PC-3 (cell line): ENCODE data around the gene KIF5C. TPM values are rescaled to one million over a fixed set of nuclear protein-coding genes. Genes with fewer than 3 reads are reported as not detected.

ENCODE experiments used
- ATAC-seq: fragments of 200-7000 bp; cut with Tn5 transposase; 2 replicates; pipeline ENCODE4 v1.9.1; 2020; ENCODE audit warnings: mild to moderate bottlenecking, moderate library complexity
- BruUV-seq: library from RNA; stranded (reverse); fragments of 400-500 nt; replicated peaks from 2 replicates; lab custom pipeline; 2021; lab: Mats Ljungman, UMichigan
- CTCF ChIA-PET: fragments of 300-600 bp; sonication (Branson Sonifier 250); formaldehyde crosslinking; loops from one replicate; lab custom pipeline; 2022; ENCODE audit warnings: antibody characterized with exemption; lab: Charles Lee
- POLR2A ChIA-PET: fragments of 300-600 bp; sonication (Branson Sonifier 250); formaldehyde crosslinking; loops from one replicate; lab custom pipeline; 2022; ENCODE audit warnings: antibody characterized with exemption; ENCODE audit not compliant: unreplicated experiment; lab: Charles Lee
- DNase-seq: peaks from one replicate; pipeline ENCODE4 v3.0.0-alpha.2; 2015
- H2AFZ ChIP-seq: fragments of 300-600 bp; sonication (generic); 2 replicates; pipeline ENCODE4 v1.6.0; 2016; ENCODE audit warnings: antibody characterized with exemption, low read length
- H3F3A ChIP-seq: fragments of 300-600 bp; sonication (generic); one replicate; pipeline ENCODE4 v1.6.0; 2017; ENCODE audit warnings: antibody characterized with exemption, low read length, control low read depth, mild to moderate bottlenecking; ENCODE audit not compliant: unreplicated experiment
- H3K27ac ChIP-seq: fragments of 300-600 bp; sonication (generic); 2 replicates; pipeline ENCODE4 v1.5.1; 2016; ENCODE audit warnings: mild to moderate bottlenecking, low read length
- H3K27me3 ChIP-seq: fragments of 300-600 bp; sonication (generic); 2 replicates; pipeline ENCODE4 v1.6.1; 2016; ENCODE audit warnings: low read length, mixed read lengths
- H3K36me3 ChIP-seq: fragments of 300-600 bp; sonication (generic); 2 replicates; pipeline ENCODE4 v1.6.1; 2016; ENCODE audit warnings: low read depth, mixed run types, low read length, mixed read lengths
- H3K4me1 ChIP-seq: fragments of 300-600 bp; sonication (generic); 2 replicates; pipeline ENCODE4 v1.5.1; 2016; ENCODE audit warnings: low read length; ENCODE audit not compliant: insufficient read depth
- H3K4me2 ChIP-seq: fragments of 300-600 bp; sonication (generic); 2 replicates; pipeline ENCODE4 v1.6.0; 2016; ENCODE audit warnings: low read length
- H3K4me3 ChIP-seq: fragments of 300-600 bp; sonication (generic); 2 replicates; pipeline ENCODE4 v1.5.1; 2016; ENCODE audit warnings: mild to moderate bottlenecking, low read length, mixed read lengths
- H3K79me2 ChIP-seq: fragments of 300-600 bp; sonication (generic); 2 replicates; pipeline ENCODE4 v1.6.1; 2017; ENCODE audit warnings: low read length, mixed read lengths
- H3K9ac ChIP-seq: fragments of 300-600 bp; sonication (generic); 2 replicates; pipeline ENCODE4 v1.6.0; 2016; ENCODE audit warnings: mild to moderate bottlenecking, low read length
- H3K9me2 ChIP-seq: fragments of 300-600 bp; sonication (generic); replicated peaks from 2 replicates; pipeline ENCODE4 v1.6.1; 2016; ENCODE audit warnings: mixed run types, low read length, mixed read lengths
- H3K9me3 ChIP-seq: fragments of 300-600 bp; sonication (generic); 2 replicates; pipeline ENCODE4 v1.6.1; 2016; ENCODE audit warnings: low read length, mixed read lengths
- H4K20me1 ChIP-seq: fragments of 300-600 bp; sonication (generic); 2 replicates; pipeline ENCODE4 v1.6.1; 2016; ENCODE audit warnings: low read length, mixed read lengths
- CTCF ChIP-seq: fragments of 300-600 bp; sonication (generic); conservative IDR thresholded peaks from 2 replicates; pipeline ENCODE4 v1.5.1; 2017; ENCODE audit warnings: antibody characterized with exemption, low read depth, mild to moderate bottlenecking, low read length
- EZH2 ChIP-seq: fragments of 300-600 bp; sonication (generic); IDR thresholded peaks from one replicate; pipeline ENCODE4 v1.6.1; 2017; ENCODE audit warnings: antibody characterized with exemption, mild to moderate bottlenecking, low read length; ENCODE audit not compliant: unreplicated experiment
- EZH2phosphoT487 ChIP-seq: fragments of 300-600 bp; sonication (generic); IDR thresholded peaks from 2 replicates; pipeline ENCODE4 v1.6.1; 2018; ENCODE audit warnings: mild to moderate bottlenecking, antibody characterized with exemption, low read length, borderline replicate concordance
- intact Hi-C: fragments of 100-400 bp; cut with micrococcal nuclease; formaldehyde crosslinking; loops from 2 replicates; pipeline ENCODE4 v1.9.0; 2023
- total RNA-seq: library from RNA; depleted of rRNA; stranded (reverse); fragments of >200 nt; gene quantifications from 2 replicates; pipeline ENCODE4 v1.2.3, GENCODE V29; 2014

Gene KIF5C
- total RNA-seq, 1 experiment from 2014 or later = 4.0 TPM

- no peaks in the 10 kb centered on the region for H3K9me3 ChIP-seq
- H3K27ac ChIP-seq = no peak overlapping the region
- H3K79me2 ChIP-seq = no peaks in the 10 kb centered on the region
- no peaks in the 10 kb centered on the region for H3K9me2 ChIP-seq
- BruUV-seq = no TSS peak
- no peak overlapping the region for H3K9ac ChIP-seq
- ChIA-PET CTCF (no interaction called here), POLR2A (no interaction called here)
- H3F3A ChIP-seq = no peaks in the 10 kb centered on the region
- H3K4me1 ChIP-seq = peaks cover 12% of the 10 kb centered on the region
- DNase-seq (peak; percentile 27), ATAC-seq (no peak)
- no peak for TF ChIP-seq CTCF
- no peak for TF ChIP-seq EZH2
- TF ChIP-seq EZH2phosphoT487 = no peak
- no peak overlapping the region for H3K4me3 ChIP-seq
- no peak overlapping the region for H2AFZ ChIP-seq
- no peaks in the 10 kb centered on the region for H3K27me3 ChIP-seq
- H3K36me3 ChIP-seq = no peaks in the 10 kb centered on the region
- intact Hi-C loops = no loop called here
- H4K20me1 ChIP-seq = no peaks in the 10 kb centered on the region
- no peak overlapping the region for H3K4me2 ChIP-seq
Measured at GRCh38 chr2:149064856-149065630, 190.0 kb downstream of the KIF5C start.

GRCh38 chr2:149068225-149068995 lies 193.4 kb downstream of the KIF5C start:
- DNase-seq (no peak), ATAC-seq (no peak)
- Histone ChIP-seq H3F3A (no peaks in the 10 kb centered on the region), H3K9me2 (no peaks in the 10 kb centered on the region), H3K4me1 (peaks cover 12% of the 10 kb centered on the region), H3K4me2 (peak overlapping the region; percentile 74), H2AFZ (peak overlapping the region; percentile 58; the same call in 1 of the 2 replicates), H3K79me2 (no peaks in the 10 kb centered on the region), H4K20me1 (no peaks in the 10 kb centered on the region), H3K4me3 (peak overlapping the region; percentile 38; the same call in 1 of the 2 replicates), H3K9me3 (no peaks in the 10 kb centered on the region), H3K36me3 (no peaks in the 10 kb centered on the region), H3K9ac (no peak overlapping the region), H3K27ac (peak overlapping the region; percentile 63), H3K27me3 (0 out of 2 replicates have a peak, but pooled peaks cover 14% of the 10 kb centered on the region)
- TF ChIP-seq EZH2phosphoT487 (no peak), EZH2 (no peak), CTCF (no peak)
- CTCF ChIA-PET = no interaction called here
- no TSS peak for BruUV-seq
- POLR2A ChIA-PET = no interaction called here
- intact Hi-C loops = no loop called here
